Naive thymus-derived CD8-positive, alpha-beta T cell (primary cell): ENCODE data around the gene ZNF598. TPM values are rescaled to one million over a fixed set of nuclear protein-coding genes. Genes with fewer than 3 reads are reported as not detected.

Experiments
- ATAC-seq, 2 donors: fragments of 150-1000 bp; cut with Tn5 transposase in 1 of 2; sonication (Bioruptor Pico), chemical (Tn5 transposase) in 1 of 2; 1 replicate in 1 of 2; 2 replicates in 1 of 2; pipeline ENCODE4 v1.10.0; 2021; ENCODE audit warnings: mild to moderate bottlenecking in 2 of 2, moderate library complexity in 2 of 2
- POLR2A ChIA-PET: fragments of 350-600 bp; sonication (Branson Sonifier 250); formaldehyde crosslinking; loops from one replicate; lab custom pipeline; 2021; ENCODE audit warnings: antibody characterized with exemption; lab: Charles Lee
- DNase-seq, 10 donors: peaks; one replicate each; pipeline versions ENCODE4 v3.0.0 to v3.0.0-alpha.2; 2020 to 2022
- H3K27ac Mint-ChIP-seq, 10 donors: one replicate each; pipeline ENCODE4 v1.8.0; 2020 to 2022; ENCODE audit warnings: mild to moderate bottlenecking in 10 of 10, mixed read lengths in 10 of 10, moderate library complexity in 4 of 10, inconsistent platforms in 1 of 10
- H3K27me3 Mint-ChIP-seq, 5 donors: one replicate each; pipeline ENCODE4 v1.8.0; 2021 to 2022; ENCODE audit warnings: mixed read lengths in 5 of 5
- H3K36me3 Mint-ChIP-seq, 3 donors: one replicate each; pipeline ENCODE4 v1.8.0; 2020 to 2022; ENCODE audit warnings: mixed read lengths in 3 of 3, mild to moderate bottlenecking in 2 of 3, inconsistent platforms in 1 of 3
- H3K4me1 Mint-ChIP-seq, 4 donors: one replicate each; pipeline ENCODE4 v1.8.0; 2021 to 2022; ENCODE audit warnings: mixed read lengths in 4 of 4
- H3K4me3 Mint-ChIP-seq, 10 donors: one replicate each; pipeline ENCODE4 v1.8.0; 2020 to 2022; ENCODE audit warnings: mild to moderate bottlenecking in 10 of 10, mixed read lengths in 10 of 10, moderate library complexity in 6 of 10, inconsistent platforms in 1 of 10
- H3K9me3 Mint-ChIP-seq, 9 donors: one replicate each; pipeline ENCODE4 v1.8.0; 2020 to 2022; ENCODE audit warnings: mixed read lengths in 9 of 9, mild to moderate bottlenecking in 3 of 9, inconsistent platforms in 1 of 9, moderate library complexity in 1 of 9
- polyA plus RNA-seq, 3 donors: library from polyadenylated mRNA; unstranded; fragments of 300-500 nt; fragmentation: Illumina TruSeq; gene quantifications; one replicate each; pipeline ENCODE4 v1.2.3, GENCODE V29; 2021
- total RNA-seq, 8 experiments: library from RNA in 2 of 8; stranded (reverse) in 2 of 8; gene quantifications; one replicate each; pipeline ENCODE4 v1.2.3 and lab custom pipeline; 2021 to 2026

Gene ZNF598
- 10 to 100 TPM; 58.6 to 66.2 TPM for total RNA-seq
- polyA plus RNA-seq, result 1 to 10 TPM; 3.4 to 10.0 (median 3.6) TPM
- total RNA-seq (lab: John Stamatoyannopoulos, UW), result 34.9 to 167 (median 84.6) reads per million in 6 experiments

GRCh38 chr16:2009791-2010510 is at the start of gene ZNF598:
ZNF598 (minus strand) TSS chr16:2009821.
- Mint-ChIP-seq H3K4me1 (peaks cover 24 to 47% (median 41%) of the 10 kb centered on the region in 4 donors), H3K4me3 (peak within 1 kb of the TSS; percentile 78 to 94 (median 91)), H3K9me3 (no peaks in the 10 kb centered on the region), H3K27ac (peak within 1 kb of the TSS; percentile 75 to 98 (median 98)), H3K36me3 (no peaks in the 10 kb centered on the region), H3K27me3 (no peaks in the 10 kb centered on the region)
- peak; percentile 59 to 89 (median 78) for DNase-seq
- ATAC-seq, result peak; percentile 88 to 92
- POLR2A ChIA-PET, result interaction anchor here (1.0 to 2.7 kb wide), 8 partner anchors 9 to 145 kb away, joined by 3 to 21 read pairs (median 6); partner anchors contain the start of genes GFER, NOXO1, NTHL1 and RPS2

- Mint-ChIP-seq H3K4me1 (peaks cover 0 to 6% (median 4%) of the 10 kb centered on the region in 4 donors), H3K4me3 (no peak overlapping the region), H3K36me3 (peaks cover 0 to 30% (median under 1%) of the 10 kb centered on the region in 3 donors), H3K27ac (no peak overlapping the region), H3K27me3 (no peaks in the 10 kb centered on the region), H3K9me3 (no peaks in the 10 kb centered on the region)
- DNase-seq, result no peak
- POLR2A ChIA-PET, result no interaction called here
- ATAC-seq, result no peak
These were observed 49.3 kb upstream of the ZNF598 start for GRCh38 chr16:2058872-2059271.

- Mint-ChIP-seq H3K27me3 (no peaks in the 10 kb centered on the region), H3K4me3 (no peak overlapping the region), H3K9me3 (no peaks in the 10 kb centered on the region), H3K36me3 (peaks cover 0 to 34% (median 2%) of the 10 kb centered on the region in 3 donors), H3K4me1 (peaks cover 0 to 6% (median 4%) of the 10 kb centered on the region in 4 donors), H3K27ac (peak overlapping the region in 2 of 10 donors; percentile 29 to 60)
- DNase-seq, result no peak
- POLR2A ChIA-PET, result no interaction called here
- ATAC-seq, result no peak
These were observed 48.8 kb upstream of the ZNF598 start for GRCh38 chr16:2058420-2058819.

- Mint-ChIP-seq H3K27ac (no peak overlapping the region), H3K4me3 (no peak overlapping the region), H3K36me3 (peaks cover 0 to 34% (median 2%) of the 10 kb centered on the region in 3 donors)
These were observed 47.8 kb upstream of the ZNF598 start for GRCh38 chr16:2057438-2057837.

GRCh38 chr16:2056681-2057407 is 47.2 kb upstream of the ZNF598 start:
- Mint-ChIP-seq H3K27ac (no peak overlapping the region), H3K27me3 (no peaks in the 10 kb centered on the region), H3K4me1 (peaks cover 0 to 6% (median 5%) of the 10 kb centered on the region in 4 donors), H3K36me3 (peaks cover 0 to 34% (median 2%) of the 10 kb centered on the region in 3 donors), H3K4me3 (no peak overlapping the region), H3K9me3 (no peaks in the 10 kb centered on the region)
- DNase-seq (no peak), ATAC-seq (no peak)
- POLR2A ChIA-PET, result interaction anchor here (0.6 to 1.5 kb wide), 2 partner anchors 9 to 98 kb away, joined by 4 to 5 read pairs; partner anchors contain the start of genes NTHL1 and TSC2

More at GRCh38 chr16:2057438-2057837, 47.8 kb upstream of the ZNF598 start:
- POLR2A ChIA-PET, result interaction anchor here (0.6 to 1.5 kb wide), 2 partner anchors 10 to 97 kb away, joined by 4 to 5 read pairs; partner anchors contain the start of genes NTHL1 and TSC2
- H3K4me1 Mint-ChIP-seq, result peaks cover 0 to 6% (median 5%) of the 10 kb centered on the region in 4 donors
- no peak for DNase-seq
- ATAC-seq, result no peak
- H3K27me3 Mint-ChIP-seq, result no peaks in the 10 kb centered on the region
- H3K9me3 Mint-ChIP-seq, result no peaks in the 10 kb centered on the region

- no peak overlapping the region for H3K27ac Mint-ChIP-seq
- no peaks in the 10 kb centered on the region for H3K9me3 Mint-ChIP-seq
- ATAC-seq (no peak), DNase-seq (no peak)
- peaks cover 0 to 7% (median 6%) of the 10 kb centered on the region in 4 donors for H3K4me1 Mint-ChIP-seq
- H3K4me3 Mint-ChIP-seq, result no peak overlapping the region
- peaks cover 0 to 42% (median 2%) of the 10 kb centered on the region in 3 donors for H3K36me3 Mint-ChIP-seq
- H3K27me3 Mint-ChIP-seq, result no peaks in the 10 kb centered on the region
- POLR2A ChIA-PET, result interaction anchor here (1.5 kb wide), 1 partner anchor 8 kb away, joined by 4 read pairs; the partner anchor contains the start of genes NTHL1 and TSC2
These were observed 46.5 kb upstream of the ZNF598 start for GRCh38 chr16:2056077-2056476.

- no peak for ATAC-seq
- Mint-ChIP-seq H3K4me3 (no peak overlapping the region), H3K9me3 (no peaks in the 10 kb centered on the region), H3K27me3 (no peaks in the 10 kb centered on the region), H3K4me1 (peaks cover 0 to 11% (median 6%) of the 10 kb centered on the region in 4 donors), H3K27ac (no peak overlapping the region), H3K36me3 (peaks cover 0 to 44% (median 2%) of the 10 kb centered on the region in 3 donors)
- POLR2A ChIA-PET, result no interaction called here
- DNase-seq, result no peak
These were observed 45.1 kb upstream of the ZNF598 start for GRCh38 chr16:2054543-2055245.

GRCh38 chr16:2053897-2054296 is 44.3 kb upstream of the ZNF598 start:
- POLR2A ChIA-PET, result no interaction called here
- no peak overlapping the region for H3K4me3 Mint-ChIP-seq
- no peak overlapping the region for H3K27ac Mint-ChIP-seq
- peaks cover 5 to 15% (median 6%) of the 10 kb centered on the region in 4 donors for H3K4me1 Mint-ChIP-seq
- no peaks in the 10 kb centered on the region for H3K27me3 Mint-ChIP-seq
- ATAC-seq (no peak), DNase-seq (no peak)
- no peaks in the 10 kb centered on the region for H3K9me3 Mint-ChIP-seq
- peaks cover 0 to 44% (median 2%) of the 10 kb centered on the region in 3 donors for H3K36me3 Mint-ChIP-seq

- no peak for DNase-seq
- H3K4me1 Mint-ChIP-seq, result peaks cover 7 to 22% (median 10%) of the 10 kb centered on the region in 4 donors
- peaks cover 0 to 39% (median 2%) of the 10 kb centered on the region in 3 donors for H3K36me3 Mint-ChIP-seq
- no peak for ATAC-seq
- H3K9me3 Mint-ChIP-seq, result no peaks in the 10 kb centered on the region
- no peak overlapping the region for H3K4me3 Mint-ChIP-seq
- no peaks in the 10 kb centered on the region for H3K27me3 Mint-ChIP-seq
- POLR2A ChIA-PET, result no interaction called here
- H3K27ac Mint-ChIP-seq, result no peak overlapping the region
These were observed 43.6 kb upstream of the ZNF598 start for GRCh38 chr16:2053211-2053610.

- H3K4me3 Mint-ChIP-seq, result peak overlapping the region; percentile 85 to 96 (median 92)
- peaks cover 9 to 31% (median 21%) of the 10 kb centered on the region in 4 donors for H3K4me1 Mint-ChIP-seq
- POLR2A ChIA-PET, result interaction anchor here (0.6 to 2.5 kb wide), 15 partner anchors 9 to 157 kb away, joined by 3 to 36 read pairs (median 4); partner anchors contain the start of genes MLST8, PKD1, RPS2 and TBL3
- H3K9me3 Mint-ChIP-seq, result no peaks in the 10 kb centered on the region
- peak overlapping the region in 7 of 10 donors; percentile 43 to 90 (median 76) for H3K27ac Mint-ChIP-seq
- H3K36me3 Mint-ChIP-seq, result peaks cover 0 to 16% (median 0%) of the 10 kb centered on the region in 3 donors
- ATAC-seq (peak in 1 of 2 donors; percentile 39), DNase-seq (no peak)
- H3K27me3 Mint-ChIP-seq, result no peaks in the 10 kb centered on the region
These were observed 38.5 kb upstream of the ZNF598 start for GRCh38 chr16:2048116-2048543.

GRCh38 chr16:2047330-2048115 is 37.9 kb upstream of the ZNF598 start, which contains the start of the genes NTHL1 and TSC2:
NTHL1 (minus strand) TSS chr16:2047834; CDS start chr16:2047823, 11 bp downstream.
TSC2 (plus strand) TSS chr16:2047985; CDS start chr16:2048616, 631 bp downstream.
- DNase-seq, result peak; percentile 83 to 95 (median 89)
- peaks cover 9 to 30% (median 21%) of the 10 kb centered on the region in 4 donors for H3K4me1 Mint-ChIP-seq
- no peaks in the 10 kb centered on the region for H3K27me3 Mint-ChIP-seq
- POLR2A ChIA-PET, result interaction anchor here (0.6 to 2.5 kb wide), 15 partner anchors 9 to 158 kb away, joined by 3 to 36 read pairs (median 4); partner anchors contain the start of genes MLST8, PKD1, RPS2 and TBL3
- H3K4me3 Mint-ChIP-seq, result peak within 1 kb of the TSS; percentile 85 to 96 (median 93)
- ATAC-seq, result peak; percentile 92 to 97
- peak within 1 kb of the TSS; percentile 41 to 91 (median 78) for H3K27ac Mint-ChIP-seq
- H3K36me3 Mint-ChIP-seq, result peaks cover 0 to 16% (median 0%) of the 10 kb centered on the region in 3 donors
- no peaks in the 10 kb centered on the region for H3K9me3 Mint-ChIP-seq
